NCI-H345 (cell line): ENCODE results near the gene PFN1.
"Not testable (repeated sequence)": the region's sequence is repeated elsewhere in the genome, so short reads cannot be mapped to it uniquely, and the experiment has no call there.

ENCODE experiments used
- DNase-seq: peaks from one replicate; lab custom pipeline; 2025; lab: John Stamatoyannopoulos, UW

Gene PFN1

GRCh38 chr17:4921320-4921719 lies 27.0 kb downstream of the PFN1 start:
- no peak for DNase-seq

DNA sequence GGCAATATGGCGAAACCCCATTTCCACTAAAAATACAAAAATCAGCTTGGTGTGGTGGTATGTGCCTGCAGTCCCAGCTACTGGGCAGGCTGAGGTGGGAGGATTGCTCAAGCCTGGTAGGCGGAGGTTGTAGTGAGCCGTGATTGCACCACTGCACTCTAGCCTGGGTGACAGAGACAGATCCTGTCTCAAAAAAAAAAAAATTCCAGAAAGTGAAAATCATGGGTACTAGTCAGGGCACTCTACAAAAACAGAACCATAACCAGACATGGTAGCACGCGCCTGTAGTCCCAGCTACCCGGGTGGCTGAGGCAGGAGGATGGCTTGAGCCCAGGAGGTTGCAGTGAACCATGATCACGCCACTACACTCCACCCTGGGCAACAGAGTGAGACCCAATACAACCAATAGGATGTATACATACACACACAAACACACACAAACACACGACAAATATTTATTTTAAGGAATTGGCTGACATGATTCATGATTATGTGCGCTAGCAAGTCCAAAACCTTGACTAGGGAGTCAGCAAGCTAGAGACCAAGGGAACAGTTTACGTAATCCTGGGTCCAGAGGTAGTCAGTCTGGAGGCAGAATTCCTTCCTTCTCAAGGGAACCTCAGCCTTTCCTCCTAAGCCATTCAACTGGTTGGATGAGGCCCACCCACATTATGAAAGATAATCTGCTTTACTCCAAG lies 27.8 kb downstream of the PFN1 start:
- DNase-seq = no peak

DNA sequence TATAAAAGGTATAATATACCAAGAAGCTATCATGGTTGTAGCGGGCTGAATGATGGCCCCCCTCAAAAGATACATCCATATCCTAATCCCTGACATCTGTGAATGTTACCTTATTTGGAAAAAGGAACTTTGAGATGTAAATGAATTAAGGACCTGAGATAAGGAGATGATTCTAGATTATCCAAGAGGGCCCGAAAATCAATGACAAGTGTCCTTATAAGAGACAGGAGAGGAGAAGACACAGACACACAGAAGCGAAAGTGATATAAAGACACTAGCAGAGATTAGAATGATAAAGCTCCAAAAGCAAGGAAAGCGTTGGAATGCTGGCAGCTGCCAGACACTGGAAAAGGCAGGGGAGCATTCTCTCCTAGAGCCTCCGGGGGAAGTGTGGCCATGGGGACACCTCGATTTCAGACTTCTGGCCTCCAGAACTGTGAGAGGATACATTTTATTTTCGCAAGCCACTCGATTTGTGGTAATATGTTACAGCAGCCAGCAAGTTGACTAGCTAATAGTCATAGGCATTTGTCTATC lies 28.8 kb downstream of the PFN1 start:
- DNase-seq = no peak

DNA sequence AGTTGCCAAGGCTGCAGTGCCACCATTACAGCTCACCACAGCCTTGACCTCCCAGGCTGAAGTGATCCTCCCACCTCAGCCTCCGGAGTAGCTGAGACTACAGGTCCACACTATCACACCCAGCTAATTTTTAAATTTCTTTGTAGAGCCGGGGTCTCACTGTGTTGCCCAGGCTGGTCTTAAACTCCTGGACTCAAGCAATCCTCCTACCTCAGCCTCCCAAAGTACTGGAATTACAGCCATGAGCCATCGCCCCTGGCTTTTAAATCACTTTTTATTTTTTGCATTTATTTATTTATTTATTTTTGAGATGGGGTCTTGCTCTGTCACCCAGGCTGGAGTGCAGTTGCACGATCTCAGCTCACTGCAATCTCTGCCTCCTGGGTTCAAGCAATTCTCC lies 33.8 kb downstream of the PFN1 start:
- not testable (repeated sequence) for DNase-seq

DNA sequence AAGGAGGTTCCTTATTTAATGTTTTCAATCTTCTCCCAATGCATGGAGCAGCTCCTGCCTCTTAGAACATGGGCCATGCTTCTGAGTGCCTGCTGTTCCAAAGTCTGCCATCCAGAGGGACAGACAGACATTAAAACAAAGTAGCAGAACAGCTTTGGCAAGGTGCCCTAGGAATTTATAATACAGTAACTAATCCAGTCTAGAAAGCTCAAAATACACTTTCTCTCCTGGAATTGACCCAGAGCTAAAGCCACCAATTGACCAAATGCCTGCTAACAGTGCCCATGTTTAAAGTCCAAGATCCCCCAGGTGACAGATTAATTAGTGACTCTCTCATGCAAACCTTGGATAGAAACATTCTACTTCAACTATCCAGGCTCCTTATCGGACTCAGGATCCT lies 34.3 kb downstream of the PFN1 start:
- no peak for DNase-seq

GRCh38 chr17:4908711-4909496 lies 39.4 kb downstream of the PFN1 start:
- peak; percentile 46 for DNase-seq

DNA sequence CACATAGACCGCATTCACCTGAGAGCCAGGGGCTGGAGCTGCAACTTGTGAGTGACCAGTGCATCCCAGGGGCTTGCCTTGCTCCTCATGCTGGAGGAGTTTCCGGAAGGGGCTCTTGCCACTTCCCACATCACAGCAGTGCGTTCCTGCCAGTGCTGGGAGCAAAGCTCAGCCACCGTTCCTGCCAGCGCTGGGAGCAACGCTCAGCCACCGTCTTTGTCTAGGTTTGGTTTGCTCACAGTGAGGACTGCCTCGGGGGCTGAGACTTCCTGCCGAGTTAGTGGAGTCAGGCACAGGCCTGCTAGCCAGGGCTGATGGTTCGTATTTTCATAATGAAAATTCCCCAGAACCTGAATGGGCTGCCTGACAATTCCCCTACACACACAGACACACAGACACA lies 40.0 kb downstream of the PFN1 start:
- no peak for DNase-seq

DNA sequence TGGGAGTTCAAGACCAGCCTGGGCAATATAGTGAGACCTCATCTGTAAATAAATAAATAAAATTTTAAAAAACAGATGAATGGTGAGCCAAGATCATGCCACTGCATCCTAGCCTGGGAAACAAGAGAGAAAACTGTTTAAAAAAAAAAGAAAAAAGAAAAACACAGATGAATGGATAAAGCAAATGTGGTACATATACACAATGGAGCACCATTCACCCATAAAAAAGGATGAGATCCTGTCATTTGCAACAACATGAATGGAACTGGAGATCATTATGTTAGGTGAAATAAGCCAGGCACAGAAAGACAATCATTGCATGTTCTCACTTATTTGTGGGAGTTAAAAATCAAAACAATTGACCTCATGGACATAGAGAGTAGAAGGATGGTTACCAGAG lies 41.7 kb downstream of the PFN1 start:
- DNase-seq = not testable (repeated sequence)

GRCh38 chr17:4903051-4903818 lies 45.1 kb downstream of the PFN1 start, which contains the start of gene CHRNE:
Gene CHRNE (minus strand): TSS chr17:4903098. CDS start chr17:4903063, 35 bp downstream.
- peak; percentile 70 for DNase-seq

- no peak for DNase-seq
Observed at GRCh38 chr17:4902540-4902939, 45.8 kb downstream of the PFN1 start.

DNA sequence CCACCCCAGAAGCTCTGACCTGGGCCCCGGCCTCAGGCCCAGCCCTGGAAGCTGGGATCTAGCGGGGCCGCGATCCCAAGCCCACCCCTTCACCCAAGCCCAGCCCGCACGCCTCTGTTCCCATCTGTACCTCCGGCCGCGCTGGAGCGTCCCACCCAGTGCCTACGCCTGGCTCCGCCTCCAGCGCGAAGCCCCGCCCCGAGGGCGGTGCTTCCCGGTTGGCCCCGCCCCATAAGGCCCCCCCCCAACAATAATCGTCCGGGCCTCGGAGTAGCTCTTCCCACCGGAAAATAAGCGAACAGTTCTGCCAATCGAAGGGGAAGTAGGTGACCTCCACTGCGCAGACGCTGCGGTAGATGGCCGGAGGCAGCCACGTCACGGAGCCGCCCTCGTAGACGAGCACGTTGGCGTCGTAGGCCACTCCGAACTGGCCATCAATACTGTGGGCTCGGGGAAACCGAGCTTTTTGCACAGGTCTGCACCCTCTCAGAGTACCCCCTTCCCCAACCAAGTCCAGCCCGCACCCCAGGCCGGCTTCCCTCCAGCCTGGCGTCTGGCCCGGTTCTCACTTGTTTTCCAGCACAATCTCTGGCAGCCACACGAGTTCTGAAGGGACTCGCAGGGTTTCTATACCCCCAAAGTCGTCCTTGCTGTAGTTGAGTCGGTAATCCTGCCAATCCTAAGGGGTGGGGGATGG lies 46.5 kb downstream of the PFN1 start:
- no peak for DNase-seq

DNA sequence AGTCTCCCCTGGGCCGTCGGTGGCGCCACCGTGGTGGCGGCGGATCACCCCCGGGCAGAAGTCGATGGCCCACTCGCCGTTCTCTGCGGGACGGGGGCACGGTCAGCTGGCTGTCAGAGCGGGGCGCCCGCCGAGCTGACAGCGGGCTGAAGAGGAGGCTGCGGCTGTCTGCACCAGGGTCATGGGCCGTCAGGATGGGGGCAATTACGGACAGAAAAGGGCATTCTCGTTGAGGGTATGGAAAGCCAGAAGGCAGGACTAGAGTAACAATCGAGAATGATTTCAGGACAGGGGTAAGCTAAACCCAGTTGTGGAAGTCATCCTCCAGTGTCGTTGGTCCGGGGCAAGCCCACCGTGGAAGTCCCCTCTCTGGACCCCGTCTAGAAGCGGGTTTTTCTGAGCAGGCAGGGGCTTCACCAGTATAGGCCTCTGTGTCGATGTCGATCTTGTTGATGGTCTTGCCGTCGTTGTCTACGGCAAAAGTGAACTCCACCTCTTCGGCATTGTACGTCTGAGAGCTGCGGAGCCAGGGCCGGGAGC lies 47.2 kb downstream of the PFN1 start:
- DNase-seq = no peak

DNA sequence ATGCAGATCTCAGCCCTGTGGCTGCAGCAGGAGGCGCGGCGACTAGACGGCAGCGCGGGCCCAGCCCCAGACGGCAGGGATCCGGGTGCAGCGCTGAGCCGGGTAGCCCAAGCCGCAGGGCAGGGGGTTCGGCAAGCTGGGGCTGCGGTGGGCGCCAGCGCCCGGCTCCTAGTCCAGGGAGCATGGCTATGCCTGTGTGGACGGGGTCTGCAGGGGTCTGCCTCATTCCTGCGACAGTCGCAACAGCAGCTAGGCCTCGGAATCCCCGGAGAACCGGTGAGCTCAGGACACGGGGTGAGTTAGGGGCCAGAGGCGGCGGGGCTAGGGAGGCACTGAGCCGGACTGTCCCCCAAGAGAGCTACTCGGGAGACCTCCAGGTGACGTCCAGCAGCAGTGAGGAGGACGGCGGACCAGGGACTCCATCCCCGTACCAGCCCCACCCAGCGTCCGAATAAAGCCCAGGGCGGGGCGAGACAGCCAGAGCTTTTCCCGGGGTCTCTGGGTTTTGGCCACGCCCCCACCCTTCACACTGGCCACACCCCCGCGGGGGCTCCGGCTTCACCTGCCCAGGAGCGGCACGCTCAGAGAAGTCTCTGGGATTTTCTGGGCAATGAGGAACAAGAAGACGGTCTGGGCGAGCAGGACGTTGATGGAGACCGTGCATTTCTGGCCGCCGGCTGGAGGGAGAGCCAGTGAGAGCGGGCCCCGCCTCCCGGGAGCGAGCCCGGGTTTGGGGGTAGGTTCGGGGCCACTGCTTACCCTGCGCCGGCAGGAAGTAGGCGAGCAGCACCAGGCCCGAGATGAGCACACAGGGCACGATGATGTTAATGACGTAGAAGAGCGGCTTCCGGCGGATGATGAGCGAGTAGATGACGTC lies 47.9 kb downstream of the PFN1 start:
- DNase-seq = no peak

- DNase-seq = no peak
Observed at GRCh38 chr17:4899341-4900230, 48.7 kb downstream of the PFN1 start, which contains the start of gene C17orf107. Gene C17orf107 (plus strand): TSS chr17:4899536. CDS start chr17:4899763, 227 bp downstream.

DNA sequence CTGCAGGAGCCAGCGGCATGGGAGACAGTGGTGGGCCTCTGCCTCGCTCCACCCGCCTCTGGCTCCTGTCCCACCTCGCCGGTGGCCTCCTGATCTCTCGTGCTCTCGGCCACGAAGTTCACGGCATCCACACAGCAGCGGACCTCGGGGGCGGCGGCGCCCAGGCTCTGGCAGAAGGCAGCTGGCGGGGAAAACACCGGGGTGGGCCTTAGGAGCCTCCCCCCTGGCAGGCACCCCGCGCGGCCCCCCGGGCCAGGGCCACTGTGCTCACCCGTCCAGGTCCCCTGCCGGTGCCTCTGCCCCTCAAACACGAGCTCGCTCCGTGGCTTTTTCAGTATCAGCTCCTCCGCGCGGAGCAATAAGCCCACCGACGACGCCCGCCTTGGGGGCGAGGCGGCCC lies 49.4 kb downstream of the PFN1 start:
- DNase-seq = no peak

- DNase-seq = no peak
Observed at GRCh38 chr17:4898351-4898750, 50.0 kb downstream of the PFN1 start.

GRCh38 chr17:4897785-4898184 lies 50.5 kb downstream of the PFN1 start:
- DNase-seq = no peak

- DNase-seq = no peak
Observed at GRCh38 chr17:4897198-4897687, 51.1 kb downstream of the PFN1 start.
